OCI-M2 (cell line): ENCODE results near the gene TTC39B.
"Not testable (repeated sequence)": the region's sequence is repeated elsewhere in the genome, so short reads cannot be mapped to it uniquely, and the experiment has no call there.

Experiments
- DNase-seq: peaks from one replicate; lab custom pipeline; 2025; ENCODE audit not compliant: unreplicated experiment; lab: John Stamatoyannopoulos, UW

TTC39B gene

DNA sequence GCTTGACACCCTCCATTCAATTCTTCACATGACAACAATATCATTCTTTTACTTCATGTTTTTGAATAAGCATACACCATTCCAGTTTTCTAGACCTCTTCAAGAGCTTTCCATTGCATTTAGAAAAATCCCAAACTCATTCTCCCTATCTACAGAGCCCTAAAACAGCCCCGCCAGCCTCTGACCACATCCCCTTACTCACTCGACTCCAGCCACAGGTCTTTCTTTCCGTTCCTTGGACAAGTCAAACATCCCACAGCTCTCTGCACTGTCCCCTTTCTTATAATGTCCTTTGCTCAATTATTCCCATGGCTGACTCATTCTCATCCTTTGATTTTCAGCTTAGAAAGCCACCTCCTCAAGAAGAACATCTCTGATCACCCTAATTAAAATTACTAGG lies 38.2 kb downstream of the TTC39B start:
- no peak for DNase-seq

DNA sequence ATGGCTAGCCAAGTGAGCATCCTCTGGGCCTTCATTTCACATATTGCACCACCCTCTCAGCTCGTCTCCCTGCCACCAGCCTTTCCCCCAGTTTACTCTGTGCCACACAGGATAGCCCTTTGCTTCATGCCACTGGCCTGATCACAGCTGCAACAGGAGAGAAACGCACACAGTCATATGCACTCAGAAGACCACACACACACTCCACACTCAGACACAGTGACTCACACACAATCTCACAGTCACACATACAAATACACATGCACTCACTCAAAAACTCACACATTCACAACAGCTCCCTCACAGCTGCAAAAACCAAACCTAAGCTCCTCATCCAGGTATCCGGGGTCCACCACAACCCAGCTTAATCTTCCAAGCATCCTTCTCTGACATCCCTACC lies 38.7 kb downstream of the TTC39B start:
- no peak for DNase-seq

DNA sequence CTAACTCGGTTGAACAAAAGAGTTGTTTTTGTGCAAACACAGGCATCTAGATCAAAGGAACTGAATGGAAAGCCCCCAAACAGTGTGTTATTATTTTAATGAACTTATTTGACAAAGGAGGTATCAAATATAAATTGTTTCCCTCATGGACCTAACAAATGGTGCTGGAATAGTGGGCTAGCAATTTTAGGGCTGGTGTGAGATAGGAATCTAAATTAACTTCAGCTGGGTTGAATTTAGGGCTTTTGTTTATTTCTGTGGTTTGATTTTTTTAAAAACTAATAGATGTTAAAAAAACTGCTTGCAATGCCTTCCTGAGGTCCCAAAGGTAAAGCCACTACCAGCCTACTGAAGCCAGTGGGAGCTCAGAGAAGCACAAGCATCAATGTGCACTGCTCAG lies 42.1 kb downstream of the TTC39B start:
- no peak for DNase-seq

DNA sequence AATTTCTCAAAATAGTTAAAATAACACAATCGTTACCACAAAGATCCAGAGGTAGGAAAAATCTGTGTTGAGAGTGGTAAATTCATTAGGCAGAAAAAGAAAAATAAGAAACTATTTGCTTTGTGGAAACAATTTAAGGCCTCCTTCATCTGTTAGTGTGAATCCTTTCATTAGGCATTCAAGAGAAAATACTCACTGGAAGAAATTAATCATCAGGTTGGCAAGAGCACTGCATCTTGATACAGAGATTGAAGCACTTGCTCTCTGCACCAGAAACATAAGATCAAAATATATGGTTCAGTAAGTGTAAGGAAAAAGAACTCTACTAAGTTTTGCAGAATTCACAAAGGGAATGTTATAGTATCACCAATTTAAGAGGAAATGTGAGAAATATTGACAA lies 44.4 kb downstream of the TTC39B start:
- no peak for DNase-seq

DNA sequence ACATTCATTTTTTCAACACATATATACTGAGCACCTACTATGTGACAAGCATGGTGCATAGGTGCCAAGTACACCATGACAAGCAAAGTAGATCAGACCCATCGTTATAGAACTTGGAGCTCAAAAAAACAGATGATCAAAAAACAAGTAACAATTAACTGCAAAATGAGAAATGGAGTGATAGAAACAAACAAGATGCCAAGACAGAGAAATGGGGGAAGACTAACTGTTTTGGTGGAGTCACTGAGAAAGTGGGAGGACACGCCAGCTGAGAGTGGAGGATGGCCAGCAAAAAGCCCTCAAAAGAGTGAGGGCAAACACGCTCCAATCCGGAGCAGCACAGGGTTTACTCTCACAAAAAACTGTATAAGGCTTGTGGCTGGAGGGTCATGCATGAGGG lies 50.6 kb downstream of the TTC39B start:
- no peak for DNase-seq

DNA sequence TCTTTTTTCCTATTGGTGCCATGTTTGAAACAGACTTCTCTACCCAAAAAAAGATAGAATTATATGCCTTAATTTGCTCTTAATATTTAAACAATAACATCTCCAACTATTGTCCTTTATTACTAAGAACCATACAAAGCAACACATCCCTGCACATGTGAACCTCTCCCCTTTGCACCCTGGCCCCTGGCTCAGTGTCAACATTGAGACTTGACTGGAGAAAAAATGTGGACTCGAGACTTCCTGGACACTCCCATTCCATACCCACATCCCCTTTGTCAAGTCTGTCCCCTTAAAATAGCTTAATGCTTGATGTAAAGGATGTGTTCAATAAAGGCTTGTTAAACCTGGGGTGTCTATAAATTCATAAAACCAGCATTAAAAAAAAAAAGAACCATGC lies 53.2 kb downstream of the TTC39B start:
- DNase-seq: no peak

DNA sequence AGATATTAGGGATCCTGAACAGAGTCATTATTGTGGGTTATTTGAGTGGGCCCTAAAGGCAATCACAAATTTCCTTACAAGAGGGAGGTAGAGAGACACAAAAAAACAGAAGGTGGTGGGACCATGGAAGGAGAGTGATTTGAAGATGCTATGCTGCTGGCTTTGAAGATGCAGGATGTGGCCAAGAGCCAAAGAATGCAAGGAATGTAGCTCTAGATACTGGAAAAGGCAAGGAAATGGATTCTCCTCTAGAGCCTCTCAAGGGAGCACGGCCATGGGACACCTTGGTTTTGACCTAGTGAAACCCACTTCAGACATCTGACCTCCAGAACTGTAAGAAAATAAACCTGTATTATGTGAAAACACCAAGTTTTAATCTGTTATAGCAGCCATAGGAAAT lies 53.8 kb downstream of the TTC39B start:
- DNase-seq: no peak

DNA sequence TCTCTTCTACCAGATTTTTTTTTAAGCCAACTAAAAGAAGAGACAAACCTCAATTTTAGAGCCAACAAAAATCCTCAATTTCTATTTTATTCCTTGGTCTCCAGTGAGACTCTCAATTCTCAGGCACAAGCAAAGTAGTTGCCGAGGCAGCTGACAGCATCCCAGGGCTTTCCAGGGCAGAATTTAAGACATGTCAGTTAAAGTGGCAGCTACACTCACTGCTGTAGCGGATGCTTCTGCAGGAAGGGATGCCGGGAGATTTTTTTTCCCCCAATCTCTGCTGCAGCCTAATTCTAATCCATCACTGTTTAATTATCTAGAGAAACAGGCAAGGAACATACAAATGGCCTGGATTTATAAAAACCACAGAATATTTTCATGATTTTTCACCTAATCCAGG lies 57.0 kb downstream of the TTC39B start:
- no peak for DNase-seq

DNA sequence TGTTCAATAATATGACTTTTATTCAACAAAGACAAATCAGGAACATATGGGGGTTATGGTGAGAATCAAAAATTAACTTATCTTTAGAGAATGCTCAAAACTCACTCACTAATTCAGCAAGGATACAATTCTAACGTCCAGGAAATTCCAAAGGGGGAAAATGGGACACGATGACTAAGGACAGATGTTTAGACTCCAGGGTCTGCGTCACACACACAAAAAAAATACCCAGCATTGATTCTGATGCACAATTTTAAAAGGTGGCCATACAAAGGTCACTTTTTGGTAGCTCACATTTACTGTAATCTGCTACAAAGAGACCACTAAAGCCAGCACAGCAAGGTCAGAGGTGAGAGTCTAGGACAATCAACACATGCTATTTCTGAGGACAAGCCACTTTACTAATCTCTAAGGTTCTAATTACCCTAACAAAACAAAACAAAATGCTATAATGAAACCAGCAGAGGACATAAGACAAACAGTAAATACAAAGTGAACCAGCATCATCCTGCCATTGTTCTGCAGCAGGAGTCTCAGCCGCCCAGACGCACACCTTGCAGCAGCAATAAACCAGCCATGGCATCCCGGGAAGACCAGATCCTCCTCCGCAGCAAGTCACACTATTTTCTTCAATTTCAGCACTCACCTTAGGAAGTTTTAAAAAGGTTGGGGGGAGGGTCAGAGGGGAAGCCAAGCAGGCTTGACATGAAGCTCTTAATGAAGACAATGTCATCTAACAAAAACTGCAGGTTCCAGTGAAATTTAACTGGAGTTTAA lies 57.8 kb downstream of the TTC39B start:
- no peak for DNase-seq

DNA sequence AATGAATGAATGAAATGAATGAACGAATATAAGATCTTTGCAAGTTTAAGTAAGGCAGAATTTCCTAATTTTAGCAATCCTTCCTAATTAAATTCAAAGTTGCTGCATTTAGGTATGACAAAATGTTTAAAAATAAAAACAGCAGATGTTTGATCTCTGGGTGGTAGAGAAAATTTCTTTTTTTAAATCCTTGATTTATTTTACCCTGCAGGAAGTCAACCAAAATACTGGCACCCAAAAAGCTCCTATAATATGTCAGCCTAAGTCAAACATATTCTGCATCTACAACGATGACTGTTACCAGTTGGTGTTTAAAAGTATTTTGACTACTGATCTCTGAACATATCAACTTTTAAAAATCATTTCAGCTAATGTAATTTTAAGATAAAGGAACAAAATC lies 58.4 kb downstream of the TTC39B start:
- no peak for DNase-seq

DNA sequence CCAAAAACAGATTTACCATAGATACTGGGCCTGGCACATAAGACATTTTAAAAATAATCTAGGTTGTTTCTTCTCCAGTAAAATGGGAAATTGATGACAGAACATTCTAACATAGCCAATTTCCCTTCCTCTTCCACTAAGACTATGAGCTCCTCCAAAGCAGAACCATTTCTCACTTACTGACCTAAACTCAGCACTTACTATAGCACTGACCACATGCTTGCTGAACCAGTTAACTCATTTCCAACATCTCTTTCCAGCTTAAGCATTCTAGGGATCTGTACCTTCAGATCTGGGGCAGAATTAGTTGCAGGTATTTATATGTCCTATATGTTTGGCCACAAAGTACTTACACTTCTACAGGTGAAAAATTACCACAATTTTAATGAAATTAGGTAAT lies 58.9 kb downstream of the TTC39B start:
- DNase-seq: no peak

DNA sequence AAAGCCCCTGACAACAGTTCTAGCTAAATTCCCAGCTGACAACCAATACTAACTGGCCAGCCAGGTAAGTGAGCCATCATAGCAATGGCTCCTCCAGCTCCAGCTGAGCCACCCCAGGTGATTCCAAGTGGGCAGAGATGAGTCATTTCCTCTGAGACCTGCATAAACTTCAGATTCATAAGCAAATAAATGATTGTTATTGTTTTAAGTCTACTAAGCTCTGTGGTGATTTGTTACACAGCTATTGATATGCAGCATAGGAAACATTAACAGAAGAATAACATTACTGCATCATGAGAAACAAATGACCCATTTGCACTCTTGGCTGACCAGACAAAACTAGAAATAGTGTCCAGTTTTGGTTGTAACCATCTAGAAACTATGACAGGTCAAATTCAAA lies 60.3 kb downstream of the TTC39B start:
- no peak for DNase-seq

DNA sequence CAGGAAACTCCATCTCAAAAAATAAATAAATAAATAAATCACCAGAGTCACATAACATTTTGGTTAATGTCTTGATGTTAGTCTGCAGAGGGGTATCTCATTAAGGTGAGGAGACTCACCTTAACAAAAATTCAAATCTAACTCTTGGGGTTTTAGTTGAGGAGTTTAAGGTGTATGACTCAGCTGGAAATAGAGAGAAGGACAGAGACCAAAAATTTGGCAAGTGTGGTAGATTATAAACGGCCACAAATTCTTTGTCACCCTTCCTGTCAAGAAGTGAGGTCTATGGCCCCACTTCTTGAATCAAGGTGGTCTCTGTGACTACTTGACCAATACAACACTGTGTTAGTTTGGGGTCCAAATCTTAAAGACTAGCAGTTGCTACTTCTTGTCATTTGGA lies 60.8 kb downstream of the TTC39B start:
- DNase-seq: no peak

DNA sequence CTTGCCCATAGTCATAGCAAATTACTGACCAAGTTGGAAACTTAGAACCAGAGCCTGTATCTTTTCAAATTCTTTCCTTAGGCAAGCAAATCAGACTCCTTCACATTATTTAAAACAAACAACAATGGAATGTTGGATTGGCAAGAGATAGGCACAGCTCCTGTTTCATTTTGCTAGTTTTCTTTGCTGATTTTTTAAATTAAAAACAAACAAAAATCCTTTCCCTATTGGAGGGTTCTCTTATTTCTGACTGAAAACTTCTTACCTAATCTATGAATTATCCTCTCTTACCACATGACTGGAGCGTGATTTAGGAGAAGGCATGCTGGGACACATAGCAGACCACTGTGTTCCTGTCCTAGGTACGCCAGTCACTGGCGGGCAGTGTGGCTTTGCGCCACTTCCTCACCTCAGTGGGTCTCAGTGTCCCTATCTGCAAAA lies 63.0 kb downstream of the TTC39B start:
- no peak for DNase-seq

DNA sequence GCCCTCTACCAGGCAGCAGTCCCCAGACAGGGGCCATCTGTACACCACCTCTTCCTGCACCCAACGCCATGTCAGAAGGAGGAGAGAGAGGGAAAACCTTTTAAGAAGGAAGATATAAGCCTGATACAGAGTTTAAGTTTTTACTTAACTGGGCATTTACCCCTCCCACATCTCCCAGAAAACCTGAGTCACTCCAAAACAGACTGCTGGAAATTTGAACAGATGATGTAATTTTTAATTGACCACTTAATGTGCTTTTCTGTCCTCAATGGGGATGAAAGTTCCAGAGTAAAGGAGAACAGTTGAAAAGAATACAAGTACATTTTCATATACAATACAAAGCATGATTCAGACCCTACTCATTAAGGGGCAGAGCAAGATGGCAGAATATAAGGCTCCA lies 63.9 kb downstream of the TTC39B start:
- DNase-seq: no peak

DNA sequence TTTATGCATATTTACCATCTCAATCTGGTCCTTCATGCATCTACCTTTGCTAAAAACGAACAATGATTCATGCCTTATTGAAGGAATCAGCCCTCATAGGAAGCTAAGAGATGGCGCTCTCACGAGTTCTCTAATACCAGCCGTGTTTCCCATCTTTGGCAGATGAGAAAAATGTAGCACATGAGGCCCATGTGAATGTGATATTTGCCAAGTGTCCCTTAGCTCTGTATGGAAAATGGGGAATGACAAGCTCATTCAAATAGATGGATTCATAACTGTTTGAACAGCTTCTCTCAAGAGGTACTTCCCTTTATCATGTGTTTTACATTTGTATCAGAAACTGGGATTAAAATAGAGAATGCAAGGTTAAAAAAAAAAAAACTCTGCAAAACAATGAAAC lies 66.1 kb downstream of the TTC39B start:
- DNase-seq: no peak

DNA sequence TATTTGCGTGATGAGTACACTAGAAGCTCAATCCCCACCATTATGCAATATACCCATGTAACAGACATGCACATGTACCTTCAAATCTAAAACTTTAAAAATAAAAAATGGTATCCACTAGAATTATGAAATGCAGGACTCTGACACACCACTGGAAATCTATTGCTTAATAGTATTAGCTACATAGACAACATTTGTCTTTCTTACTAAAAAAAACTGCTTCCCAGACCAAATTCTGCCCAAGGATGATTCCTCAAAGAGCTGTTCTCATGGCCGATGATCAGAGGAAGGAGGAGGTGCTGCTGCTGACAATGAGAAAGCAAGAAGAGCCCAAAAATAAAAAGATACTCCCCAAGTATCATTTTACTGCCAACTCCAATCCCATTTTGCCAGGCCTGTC lies 67.2 kb downstream of the TTC39B start:
- no peak for DNase-seq

DNA sequence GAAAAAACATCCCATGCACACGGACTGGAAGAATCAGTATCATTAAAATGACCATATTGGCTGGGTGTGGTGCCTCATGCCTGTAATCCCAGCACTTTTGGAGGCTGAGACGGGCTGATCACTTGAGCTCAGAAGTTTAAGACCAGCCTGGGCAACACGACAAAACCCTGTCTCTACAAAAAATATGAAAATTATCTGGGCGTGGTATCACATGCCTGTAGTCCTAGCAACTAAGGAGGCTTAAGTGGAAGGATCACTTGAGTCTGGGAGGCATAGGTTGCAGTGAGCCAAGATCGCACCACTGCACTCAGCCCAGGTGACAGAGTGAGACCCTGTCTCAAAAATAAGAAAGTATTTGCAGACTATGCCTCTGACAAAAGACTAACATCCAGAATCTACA lies 68.4 kb downstream of the TTC39B start:
- DNase-seq: no peak

DNA sequence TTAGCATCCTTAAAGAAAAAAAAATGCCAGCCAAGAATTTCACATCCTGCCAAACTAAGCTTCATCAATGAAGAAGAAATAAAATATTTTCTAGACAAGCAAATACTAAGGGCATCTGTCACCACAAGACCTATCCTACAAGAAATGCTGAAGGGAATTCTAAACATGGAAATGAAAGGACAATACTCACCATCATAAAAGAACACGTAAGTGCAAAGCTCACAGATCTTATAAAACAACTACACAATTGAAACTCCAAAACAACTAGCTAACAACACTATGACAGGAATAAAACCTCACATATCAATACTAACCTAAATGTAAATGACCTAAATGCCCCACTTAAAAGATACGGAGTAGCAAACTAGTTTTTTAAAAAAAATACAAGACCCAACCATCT lies 71.4 kb downstream of the TTC39B start:
- DNase-seq: no peak

DNA sequence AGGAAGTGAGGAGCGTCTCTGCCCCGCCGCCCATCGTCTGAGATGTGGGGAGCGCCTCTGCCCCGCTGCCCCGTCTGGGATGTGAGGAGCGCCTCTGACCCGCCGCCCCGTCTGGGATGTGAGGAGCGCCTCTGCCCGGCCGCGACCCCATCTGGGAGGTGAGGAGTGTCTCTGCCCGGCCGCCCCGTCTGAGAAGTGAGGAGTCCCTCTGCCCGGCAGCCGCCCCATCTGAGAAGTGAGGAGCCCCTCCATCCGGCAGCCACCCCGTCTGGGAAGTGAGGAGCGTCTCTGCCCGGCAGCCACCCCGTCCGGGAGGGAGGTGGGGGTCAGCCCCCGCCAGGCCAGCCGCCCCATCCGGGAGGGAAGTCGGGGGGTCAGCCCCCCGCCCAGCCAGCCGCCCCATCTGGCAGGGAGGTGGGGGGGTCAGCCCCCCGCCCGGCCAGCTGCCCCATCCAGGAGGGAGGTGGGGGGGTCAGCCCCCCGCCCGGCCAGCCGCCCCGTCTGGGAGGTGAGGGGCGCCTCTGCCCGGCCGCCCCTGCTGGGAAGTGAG lies 73.0 kb downstream of the TTC39B start:
- not testable (repeated sequence) for DNase-seq

DNA sequence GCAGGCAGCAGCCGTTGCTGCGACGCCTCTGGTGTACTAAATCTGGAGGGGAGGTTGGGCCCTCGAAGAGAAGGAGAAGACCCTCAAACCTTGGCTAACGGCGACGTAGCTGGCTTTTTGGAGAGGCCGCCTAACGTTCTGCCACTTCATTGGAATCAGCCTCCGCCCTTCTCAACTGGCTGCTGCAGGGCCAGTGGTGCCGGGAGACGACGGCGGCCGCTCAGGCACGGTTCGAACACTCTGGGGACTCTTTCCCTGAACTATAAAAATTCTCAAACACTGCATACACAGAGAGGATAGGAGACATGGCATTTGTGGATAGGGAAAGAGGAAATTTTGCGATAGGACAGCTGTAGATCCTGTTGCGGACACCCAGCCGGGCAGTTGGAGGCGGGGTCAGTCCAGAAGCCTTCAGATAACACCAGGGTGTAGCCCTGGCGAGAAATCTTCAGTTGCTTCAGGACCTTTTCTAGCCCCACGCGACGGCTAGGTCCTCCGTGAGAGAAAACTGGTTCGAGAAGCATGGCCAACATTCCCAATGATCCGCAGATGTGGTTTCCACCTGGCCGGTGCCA lies 74.2 kb downstream of the TTC39B start:
- DNase-seq: not testable (repeated sequence)

DNA sequence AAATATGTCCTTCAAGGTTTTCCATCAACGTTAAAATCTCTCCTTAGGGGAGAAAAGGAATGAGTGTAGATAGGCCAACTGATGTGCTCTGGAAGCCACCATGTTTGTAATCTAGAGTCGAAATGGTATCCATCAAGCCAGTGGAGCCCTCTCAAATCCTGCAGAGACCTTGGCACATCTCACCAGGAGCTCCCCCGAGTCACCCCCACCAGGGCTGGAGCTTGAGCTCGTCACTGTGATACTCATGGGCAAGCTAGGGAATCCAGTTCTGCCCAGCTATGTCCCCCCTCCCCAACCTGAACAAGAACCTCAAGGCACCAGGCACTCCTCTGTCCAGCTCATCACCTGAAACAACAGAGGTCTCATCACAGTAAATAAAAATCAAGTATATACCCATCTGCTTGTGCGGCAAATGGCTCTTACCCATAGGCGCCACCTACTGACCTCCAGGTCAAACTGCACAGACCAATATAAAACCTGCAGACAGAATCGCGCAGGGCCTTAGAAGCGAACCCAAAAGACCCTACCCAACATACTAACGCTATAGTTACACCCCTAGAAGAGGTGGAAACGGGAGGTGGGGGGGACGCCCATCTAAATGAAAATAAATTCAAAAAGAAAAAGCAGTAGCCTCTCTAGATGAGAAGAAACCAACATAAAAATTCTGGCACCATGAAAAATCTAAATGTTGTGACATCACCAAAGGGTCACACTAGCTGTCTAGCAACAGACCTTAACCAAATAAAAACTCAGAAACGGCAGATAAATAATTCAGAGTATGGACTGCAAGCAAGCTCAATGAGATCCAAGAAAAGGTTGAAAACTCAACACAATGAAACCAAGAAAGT lies 75.0 kb downstream of the TTC39B start:
- DNase-seq: no peak
